NCI-H2029 treated with DMSO at 0.1 percent for 48 hours (cell line): Measurements from ENCODE around the gene NBEAL2.
"Not testable (repeated sequence)": the region's sequence is repeated elsewhere in the genome, so short reads cannot be mapped to it uniquely, and the experiment has no call there.

ENCODE experiments used
- DNase-seq: peaks from one replicate; lab custom pipeline; 2025; lab: John Stamatoyannopoulos, UW

The NBEAL2 gene

DNA sequence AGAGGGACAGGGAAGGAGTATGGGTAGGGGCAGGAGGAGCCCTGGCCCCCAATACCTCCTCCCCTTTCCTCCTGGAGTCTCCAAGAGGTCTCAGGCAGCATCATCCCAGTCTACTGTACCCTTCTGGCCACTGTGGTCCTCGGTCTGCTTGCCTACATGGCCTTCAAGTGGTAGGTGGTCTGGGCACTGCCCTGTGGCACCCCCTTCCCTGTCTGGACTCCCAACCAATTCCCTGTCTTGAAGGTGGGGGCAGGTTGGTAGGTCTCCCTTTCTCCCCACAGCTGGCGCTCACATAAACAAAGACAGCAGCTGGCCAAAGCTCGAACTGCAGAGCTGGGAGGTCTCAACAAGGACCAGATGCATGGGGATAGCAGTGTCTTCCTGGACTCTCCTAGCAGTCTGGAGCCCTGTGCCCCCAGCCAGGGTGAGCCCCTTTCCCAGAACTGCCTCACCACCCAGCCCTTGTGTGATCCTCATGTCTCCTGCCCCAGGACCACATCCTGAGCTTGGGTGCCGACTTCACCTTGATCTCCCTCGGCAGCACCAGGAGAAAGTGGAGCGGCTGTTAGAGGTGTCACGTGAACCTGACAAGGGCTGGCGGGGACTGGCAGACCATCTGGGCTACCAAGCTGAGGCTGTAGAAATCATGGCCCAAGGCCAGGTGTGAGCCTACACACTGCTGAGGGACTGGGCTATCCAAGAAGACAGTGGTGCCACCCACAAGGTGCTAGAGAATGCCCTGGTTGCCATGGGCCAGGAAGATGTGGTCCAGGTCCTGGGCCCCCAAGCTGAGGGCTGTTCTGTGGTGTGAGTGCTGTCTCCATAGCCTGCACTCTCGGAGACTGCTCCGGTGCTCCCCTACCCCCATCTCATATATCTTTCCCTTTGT is 33.1 kb downstream of the NBEAL2 start:
- peak; percentile 13 for DNase-seq

DNA sequence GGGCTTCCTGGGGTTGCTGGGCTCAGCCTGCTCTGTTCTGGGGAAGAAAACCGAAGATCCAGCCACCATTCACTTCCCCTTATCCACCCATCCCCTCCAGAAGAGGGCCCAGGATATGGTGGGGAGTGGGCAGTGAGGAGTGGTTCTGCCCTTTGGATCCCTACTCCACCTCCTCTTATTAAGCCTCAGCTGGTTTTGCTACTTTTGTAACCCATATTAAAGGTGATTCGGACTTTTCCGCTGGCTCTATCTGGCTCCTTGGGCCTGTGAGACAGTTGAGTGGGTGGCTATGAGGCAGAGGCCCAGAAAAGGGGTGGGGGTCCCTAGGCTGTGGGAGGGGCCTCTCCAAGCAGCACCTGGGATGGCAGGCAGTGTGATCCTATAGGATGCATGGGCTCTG is 33.8 kb downstream of the NBEAL2 start:
- DNase-seq = no peak

DNA sequence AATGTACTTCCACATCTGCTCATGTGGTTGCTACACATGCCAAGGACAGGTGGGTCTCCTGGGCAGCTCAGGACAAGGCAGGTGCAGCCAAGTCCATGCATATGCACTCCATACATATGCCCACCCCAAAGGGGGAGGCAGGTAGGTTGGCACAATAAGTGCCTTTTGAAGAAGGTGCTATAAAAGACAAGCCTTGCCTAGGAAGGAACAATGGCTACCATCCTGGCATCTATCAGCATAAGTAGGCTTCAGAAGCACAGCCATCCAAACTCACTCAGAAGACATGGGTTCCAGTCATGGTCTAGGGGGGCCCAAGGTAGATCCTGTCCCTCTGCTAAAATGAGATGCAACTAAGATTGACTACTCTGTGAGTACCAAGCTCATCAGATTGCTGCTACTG is 34.6 kb downstream of the NBEAL2 start:
- no peak for DNase-seq

DNA sequence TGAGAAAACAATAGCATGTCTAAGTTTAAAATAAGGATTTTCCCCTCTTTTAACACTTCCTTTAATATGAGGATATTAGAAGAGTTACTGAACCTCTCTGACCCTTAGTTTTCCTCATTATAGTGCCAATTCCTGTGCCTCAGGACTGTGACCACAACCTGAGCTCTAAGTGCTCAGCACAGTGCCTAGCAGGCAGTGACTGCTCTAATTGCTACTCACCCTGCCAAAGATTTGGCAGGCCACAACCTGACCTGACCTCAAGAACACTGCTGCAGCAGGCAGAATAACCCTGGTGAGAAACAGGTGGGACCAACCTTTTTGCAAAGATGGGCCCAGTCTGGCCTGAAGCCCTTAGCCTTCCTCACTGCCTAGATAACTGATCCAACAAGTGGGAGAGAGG is 35.7 kb downstream of the NBEAL2 start:
- DNase-seq = no peak

DNA sequence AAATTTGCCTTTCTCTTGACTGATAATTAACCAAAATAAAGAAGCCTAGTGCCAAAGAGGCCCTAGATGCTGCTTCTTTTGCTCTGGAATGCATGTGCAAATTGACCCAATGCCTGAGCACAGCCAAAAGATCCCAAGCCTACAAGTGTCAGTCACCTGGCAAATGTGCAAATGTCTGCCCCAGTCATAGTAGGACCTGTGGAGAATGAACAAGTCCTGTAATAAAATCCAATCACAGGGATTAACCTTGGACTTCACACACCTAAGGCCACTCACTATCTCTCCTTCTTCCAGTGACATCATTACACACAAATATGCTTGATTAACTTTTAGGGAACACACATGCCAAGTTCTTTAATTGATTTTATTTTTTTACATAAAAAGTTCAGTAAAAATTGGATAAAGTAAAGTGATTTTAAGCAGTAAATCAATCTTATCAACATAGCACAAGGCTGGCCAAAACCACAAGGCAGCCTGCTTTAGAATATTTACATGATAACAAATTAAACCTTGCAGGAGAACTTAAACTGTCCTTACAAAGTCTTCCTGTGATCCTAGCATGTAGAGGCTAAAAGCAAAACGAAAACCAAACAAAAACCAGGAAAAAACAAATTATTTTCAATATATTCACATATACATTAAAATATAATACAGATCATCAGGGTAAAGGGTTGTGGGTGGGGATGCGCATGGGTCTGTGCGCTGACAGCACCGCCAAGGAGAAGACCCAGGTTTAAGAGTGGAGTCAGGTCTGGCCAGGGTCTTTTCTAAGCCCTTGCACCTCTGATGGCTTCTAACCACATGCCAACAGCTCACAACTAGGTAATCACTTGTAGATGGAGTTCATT is 36.8 kb downstream of the NBEAL2 start:
- no peak for DNase-seq

DNA sequence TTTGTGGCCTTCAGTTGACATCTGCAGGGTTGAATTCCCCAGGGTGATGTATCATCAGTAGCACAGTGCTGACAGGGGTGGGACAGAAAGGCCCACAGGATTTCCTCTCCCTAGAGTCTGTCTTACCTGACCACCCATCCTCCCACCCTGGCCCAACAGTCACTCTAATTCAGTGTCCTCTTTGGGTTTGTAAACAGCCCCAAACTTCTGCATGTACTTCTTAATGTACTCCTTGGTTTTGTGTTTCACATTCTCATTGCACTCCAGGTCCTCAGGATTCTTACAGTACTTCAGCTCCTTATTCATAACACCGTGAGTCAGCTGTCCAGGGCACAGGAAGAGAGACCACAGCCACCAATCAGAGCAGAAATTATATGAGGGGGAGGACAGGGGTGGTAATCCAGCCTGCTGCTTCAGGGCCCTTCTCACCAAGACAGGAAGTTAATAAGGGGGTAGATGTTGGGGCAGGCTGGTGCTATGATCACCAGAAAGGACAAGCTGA is 37.5 kb downstream of the NBEAL2 start:
- DNase-seq = no peak

DNA sequence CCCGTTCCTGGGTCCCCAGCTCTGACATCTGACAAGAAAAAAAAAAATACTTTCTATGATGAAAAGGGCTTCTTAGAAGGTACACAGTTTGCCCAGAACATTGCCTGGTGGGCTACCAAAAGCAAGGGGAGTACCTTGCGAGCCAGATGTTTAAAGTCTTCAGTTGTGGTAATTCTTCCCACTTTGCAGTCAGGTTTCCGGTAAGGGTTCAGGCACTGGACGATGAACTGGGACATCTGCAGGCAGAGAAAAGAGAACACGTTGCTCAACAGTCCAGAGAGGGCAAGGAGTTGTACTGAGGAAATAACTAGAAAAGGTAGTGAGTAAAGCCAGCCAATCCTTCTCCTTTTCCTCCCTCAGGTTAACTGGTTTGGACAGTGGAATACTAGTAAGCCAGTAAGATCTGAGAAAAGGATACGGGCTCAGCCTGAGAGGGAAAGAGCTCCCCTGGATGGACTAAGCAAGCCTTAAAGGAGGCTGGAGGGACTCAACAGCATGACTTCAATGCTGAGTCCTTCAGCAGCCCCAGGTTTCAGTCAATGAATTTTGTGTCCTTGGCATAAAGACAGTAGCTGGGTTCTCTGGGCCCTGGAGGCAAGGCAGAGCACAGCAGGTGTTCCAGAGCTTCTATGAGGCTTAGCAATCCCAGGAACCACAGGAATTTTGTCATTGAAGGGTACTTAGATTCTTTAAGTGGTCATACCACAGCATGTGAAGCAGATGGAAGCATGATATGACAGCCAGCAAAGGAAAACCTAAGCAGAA is 38.2 kb downstream of the NBEAL2 start:
- DNase-seq = peak; percentile 60

DNA sequence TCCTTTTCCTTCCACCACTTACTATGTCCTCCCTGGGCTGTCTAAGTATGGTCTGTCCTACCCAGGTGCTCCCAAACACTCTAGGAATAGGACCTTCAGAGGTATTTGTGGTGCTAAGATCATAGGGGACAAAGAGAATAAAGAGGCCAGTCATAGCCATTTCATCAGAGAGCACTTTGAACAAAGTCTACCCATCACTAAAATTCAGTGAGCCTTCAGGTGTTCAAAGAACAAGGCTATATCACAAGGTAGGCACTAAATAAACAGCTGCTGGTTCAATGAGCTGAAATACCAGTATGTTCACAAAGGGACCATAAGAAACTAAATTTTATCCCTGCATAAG is 38.8 kb downstream of the NBEAL2 start:
- no peak for DNase-seq

DNA sequence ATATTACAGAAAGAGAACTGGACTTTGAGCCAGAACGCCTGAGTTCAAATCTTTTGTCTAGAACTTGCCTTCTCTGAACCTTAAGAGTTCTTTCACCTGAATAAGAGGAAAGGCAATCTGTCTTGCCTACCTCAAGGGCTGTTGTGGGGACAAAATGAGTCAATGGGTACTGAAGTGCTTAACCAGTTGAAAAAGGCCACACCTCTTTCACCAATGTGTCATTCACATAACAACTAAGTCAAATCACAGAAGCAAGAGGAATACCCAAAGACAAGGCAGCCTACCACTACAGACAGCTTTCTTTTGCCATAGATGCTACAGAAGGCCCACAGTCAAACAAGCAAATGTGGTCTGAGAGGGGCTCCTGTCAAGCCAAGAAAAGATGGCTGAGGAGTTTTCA is 39.7 kb downstream of the NBEAL2 start:
- DNase-seq = no peak

DNA sequence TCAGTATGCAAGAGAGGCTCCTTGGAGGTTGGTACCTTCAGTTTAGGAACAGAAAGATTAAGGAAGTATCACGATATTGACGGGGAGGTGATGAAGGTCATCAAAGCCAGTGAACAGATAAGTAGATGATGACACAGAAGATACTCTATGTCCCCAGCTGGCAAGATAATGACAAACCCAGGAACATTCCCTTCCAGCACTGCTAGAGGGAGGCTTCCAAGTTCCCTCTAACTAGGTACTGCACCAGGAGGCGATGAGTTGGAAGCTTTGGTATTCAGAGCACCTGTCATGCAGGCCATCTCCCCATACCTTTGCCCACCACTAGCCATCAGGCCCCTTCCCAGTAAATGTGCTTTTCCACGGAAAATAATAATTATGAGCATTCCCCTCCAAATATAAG is 40.8 kb downstream of the NBEAL2 start:
- DNase-seq = no peak

DNA sequence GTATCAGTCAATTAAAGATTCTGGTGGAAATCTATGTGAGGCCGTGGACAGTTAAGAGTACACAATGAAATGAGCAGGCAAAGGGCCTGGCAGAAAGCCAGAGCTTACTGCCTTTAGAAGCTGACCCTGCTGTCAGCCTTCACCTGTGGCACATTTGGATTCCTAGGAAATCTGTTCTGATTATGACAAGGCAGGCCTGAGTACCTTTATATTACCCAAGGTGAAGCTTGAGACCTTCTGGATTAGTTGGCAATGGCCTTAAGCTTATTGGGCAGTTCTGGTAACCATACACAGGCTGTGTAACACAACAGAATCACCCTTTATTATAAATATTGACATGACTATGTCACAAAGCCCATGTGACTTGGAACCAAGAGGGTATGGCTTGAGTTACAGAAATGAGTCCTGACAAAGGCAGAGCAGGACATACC is 43.2 kb downstream of the NBEAL2 start:
- DNase-seq = peak; percentile 98

DNA sequence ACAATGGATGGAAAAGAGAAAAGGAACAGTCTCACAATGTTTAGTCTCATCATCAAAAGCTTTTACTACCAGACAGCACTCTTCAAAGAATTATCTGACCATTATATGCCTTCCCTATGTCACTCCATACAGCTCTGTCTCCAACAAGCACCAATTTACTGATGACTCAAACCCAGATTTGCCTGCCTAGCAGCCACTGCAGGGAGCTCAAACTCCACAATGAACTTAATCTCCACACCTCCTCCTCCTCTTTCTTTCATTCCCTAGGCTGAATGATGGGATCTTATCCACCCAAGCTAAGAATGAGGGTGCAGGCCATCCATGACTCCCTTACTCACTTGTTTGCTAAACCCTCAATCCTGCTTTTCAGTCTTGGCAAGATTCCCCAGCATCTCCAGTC is 45.5 kb downstream of the NBEAL2 start:
- no peak for DNase-seq

DNA sequence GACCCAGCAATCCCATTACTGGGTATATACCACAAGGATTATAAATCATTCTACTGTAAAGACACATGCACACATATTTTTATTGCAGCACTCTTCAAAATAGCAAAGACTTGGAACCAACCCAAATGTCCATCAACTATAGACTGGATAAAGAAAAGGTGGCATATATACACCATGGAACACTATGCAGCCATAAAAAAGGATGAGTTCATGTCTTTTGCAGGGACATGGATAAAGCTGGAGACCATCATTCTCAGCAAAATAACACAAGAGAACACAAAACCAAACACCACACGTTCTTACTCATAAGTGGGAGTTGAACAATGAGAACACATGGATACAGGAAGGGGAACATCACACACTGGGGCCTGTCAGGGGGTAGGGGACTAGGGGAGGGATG is 47.0 kb downstream of the NBEAL2 start:
- not testable (repeated sequence) for DNase-seq

DNA sequence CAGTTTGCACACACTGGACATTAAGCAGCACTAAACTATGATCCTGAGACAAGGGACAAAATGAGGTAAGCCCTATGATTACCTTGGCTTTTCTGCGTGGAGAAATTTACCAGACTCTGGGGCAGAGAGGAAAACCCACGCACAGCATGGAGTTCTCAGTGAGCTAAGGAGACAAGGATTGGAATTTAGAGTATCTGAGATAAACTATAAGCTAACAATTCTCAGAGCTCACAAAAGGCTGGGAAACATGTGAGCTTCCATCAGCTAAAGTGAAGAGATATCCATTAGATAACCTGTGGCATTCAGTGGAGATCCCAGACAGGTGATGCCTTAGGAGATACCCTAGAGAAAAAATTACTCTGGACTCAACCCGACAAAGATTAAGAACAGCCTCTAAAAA is 48.7 kb downstream of the NBEAL2 start:
- no peak for DNase-seq

DNA sequence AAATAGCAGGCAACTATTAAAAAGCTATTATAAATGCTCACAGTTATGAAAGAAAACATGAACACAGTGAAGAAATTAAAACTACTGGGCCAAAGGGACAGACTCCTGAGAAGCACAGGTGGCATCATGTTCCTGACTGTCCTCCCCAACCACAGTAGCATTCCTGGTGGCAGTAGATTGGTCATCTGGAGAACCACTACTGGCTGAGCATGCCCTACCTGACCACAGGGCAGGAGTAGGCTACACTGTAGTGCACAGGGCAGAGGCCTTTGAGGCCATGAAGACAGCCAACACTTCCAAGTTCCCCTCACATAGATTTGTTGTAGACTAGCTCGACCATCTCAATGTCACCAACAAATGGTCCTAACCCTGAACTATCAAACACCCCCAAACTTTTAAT is 49.2 kb downstream of the NBEAL2 start:
- no peak for DNase-seq

DNA sequence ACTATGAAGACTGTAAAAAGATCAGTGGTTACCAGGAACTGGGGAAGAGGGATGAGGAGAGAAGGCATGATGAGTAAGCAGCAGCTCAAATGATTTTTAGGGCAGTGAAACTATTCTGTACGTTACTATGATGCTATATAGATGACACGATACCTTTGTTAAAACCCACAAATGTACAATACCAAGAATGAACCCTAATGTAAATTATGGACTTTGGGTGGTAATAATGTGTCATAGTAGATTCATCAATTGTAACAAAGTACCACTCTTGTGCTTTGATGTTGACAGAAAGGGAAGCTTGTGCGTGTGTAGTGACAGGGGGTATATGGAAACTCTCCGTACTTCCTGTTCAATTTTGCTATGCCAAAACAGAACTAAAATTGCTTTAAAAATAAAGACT is 51.6 kb downstream of the NBEAL2 start:
- not testable (repeated sequence) for DNase-seq

DNA sequence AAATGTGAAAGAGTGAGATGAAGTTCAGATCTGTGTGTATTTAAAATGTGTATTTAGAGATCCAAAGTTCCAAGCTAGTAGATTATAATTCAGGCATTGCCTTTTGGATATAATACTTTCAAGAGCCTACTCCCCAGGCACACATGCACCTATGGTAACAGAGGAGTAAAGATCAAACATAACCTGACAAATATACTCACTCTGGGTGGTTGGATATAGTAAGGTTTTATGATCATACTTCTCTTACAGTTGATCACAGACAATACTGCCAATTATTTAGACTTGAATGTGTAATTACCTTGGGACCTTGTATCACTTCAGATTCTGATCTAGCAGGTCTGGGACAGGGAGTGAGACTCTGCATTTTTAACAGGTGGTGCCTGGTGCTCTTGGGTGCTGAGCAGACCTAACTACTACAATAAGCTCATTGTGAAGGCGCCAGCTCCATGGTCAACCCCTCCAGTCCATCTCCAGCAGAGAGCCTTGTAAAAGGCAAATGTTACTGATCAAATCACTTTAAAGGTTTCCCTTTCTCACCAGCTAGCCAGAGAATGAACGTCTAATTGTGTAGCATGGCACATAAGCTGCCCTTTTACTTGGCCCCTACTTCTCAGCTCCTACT is 55.5 kb downstream of the NBEAL2 start:
- no peak for DNase-seq

DNA sequence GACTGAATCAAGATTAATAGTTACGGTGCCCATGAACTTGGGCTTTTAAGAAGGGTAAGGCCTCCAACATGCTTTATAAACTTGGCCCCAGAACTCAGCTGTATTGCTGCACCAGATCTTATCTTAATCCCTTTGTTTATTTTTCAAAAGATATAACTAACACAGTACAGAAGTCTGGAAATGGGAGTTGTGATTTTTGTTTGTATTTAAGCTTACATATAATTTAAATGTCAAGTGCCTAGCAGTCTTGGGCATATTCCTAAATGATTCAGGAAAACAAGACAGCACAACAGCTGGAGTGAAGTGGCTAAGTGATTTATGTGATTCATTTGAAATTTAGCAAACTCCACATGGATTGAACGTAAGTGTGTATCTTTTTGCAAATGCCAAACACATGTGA is 56.2 kb downstream of the NBEAL2 start:
- no peak for DNase-seq

DNA sequence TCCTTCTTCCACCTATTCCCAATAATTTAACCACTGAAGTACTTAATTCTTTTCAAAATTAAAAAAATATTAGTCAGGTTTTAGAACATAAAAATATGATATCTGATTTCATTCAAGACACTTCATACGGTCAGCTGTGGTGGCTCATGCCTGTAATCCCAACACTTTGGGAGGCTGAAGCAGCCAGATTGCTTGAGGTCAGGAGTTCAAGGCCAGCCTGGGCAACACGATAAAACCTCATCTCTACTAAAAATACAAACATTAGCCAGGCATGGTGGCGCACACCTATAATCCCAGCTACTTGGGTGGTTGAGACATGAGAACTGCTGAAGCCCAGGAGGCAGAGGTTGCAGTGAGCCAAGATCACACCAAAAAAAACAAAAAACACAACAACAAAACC is 56.7 kb downstream of the NBEAL2 start:
- no peak for DNase-seq

DNA sequence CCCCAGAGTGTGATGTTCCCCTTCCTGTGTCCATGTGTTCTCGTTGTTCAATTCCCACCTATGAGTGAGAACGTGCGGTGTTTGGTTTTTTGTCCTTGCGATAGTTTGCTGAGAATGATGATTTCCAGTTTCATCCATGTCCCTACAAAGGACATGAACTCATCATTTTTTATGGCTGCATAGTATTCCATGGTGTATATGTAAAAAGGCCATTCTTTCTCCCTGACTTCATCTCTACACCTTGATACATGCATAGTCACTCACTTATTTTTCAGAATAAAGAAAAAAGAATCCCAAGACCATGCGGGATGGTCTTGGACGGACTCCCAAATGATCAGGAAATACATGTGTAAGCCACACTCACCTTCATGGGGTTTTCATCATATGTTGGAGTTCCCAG is 57.8 kb downstream of the NBEAL2 start:
- DNase-seq = not testable (repeated sequence)

DNA sequence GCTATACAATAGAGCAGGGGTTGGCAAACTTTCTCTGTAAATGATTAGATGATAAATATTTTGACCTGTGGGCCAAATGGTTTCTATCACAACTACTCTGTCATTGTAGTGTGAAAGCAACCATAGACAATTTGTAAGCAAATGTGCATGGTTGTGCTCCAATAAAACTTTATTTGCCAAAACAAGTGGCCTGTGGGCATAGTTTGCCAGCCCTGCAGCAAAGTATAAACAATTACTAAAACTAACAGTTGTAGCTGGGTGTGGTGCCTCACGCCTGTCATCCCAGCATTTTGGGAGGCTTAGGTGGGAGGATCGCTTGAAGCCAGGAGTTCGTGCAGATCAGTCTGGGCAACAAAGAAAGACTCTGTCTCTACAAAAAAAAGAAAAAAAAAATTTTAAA is 61.6 kb downstream of the NBEAL2 start:
- DNase-seq = no peak

DNA sequence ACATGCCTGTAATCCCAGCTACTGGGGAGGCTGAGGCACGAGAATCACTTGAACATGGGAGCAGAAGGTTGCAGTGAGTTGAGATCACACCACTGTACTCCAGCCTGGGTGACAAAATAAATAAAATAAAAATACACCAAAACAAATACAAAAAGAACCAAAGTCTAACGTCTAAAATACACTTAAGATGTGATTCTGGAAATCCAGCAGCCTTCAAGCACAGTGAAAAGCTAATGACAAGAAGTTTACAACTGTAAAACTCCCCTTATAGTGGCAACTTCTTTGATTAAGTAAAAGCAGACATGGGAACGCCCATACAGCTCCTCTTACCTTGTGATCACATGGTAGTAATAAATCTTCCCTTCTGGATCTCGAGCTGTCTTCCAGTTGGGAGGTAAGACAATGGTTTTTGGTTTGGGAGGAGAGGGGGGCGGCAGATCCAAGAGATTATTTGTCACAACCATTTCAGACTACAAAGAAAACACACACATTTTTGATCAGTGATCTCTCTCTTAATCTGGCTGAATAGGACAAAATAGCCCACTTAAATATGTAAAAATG is 62.8 kb downstream of the NBEAL2 start:
- no peak for DNase-seq
